GM12872 (cell line): ENCODE results near the gene MMP8.

Experiments
- CTCF ChIP-seq: IDR thresholded peaks from 3 replicates; pipeline ENCODE4 v1.5.1; 2011; ENCODE audit warnings: low read depth, mild to moderate bottlenecking, low read length, moderate library complexity; ENCODE audit not compliant: insufficient read depth

MMP8 gene

GRCh38 chr11:102712137-102712536 is 12.6 kb downstream of the MMP8 start:
- no peak for TF ChIP-seq CTCF

- no peak for TF ChIP-seq CTCF
Measured at GRCh38 chr11:102709201-102709945, 15.4 kb downstream of the MMP8 start.

GRCh38 chr11:102708654-102709053 is 16.1 kb downstream of the MMP8 start:
- no peak for TF ChIP-seq CTCF

GRCh38 chr11:102705626-102706025 is 19.1 kb downstream of the MMP8 start, which contains the start of gene MMP27:
TSS of gene MMP27 (minus strand) at chr11:102705769. CDS start at chr11:102705714, 55 bp downstream.
- TF ChIP-seq CTCF: no peak

GRCh38 chr11:102704841-102705240 is 19.9 kb downstream of the MMP8 start:
- TF ChIP-seq CTCF: no peak

GRCh38 chr11:102703826-102704493 is 20.8 kb downstream of the MMP8 start:
- TF ChIP-seq CTCF: no peak

GRCh38 chr11:102695201-102695600 is 29.6 kb downstream of the MMP8 start:
- TF ChIP-seq CTCF: no peak
